Measurements from ENCODE around the gene GRM2. TPM values are rescaled to one million over a fixed set of nuclear protein-coding genes. Genes with fewer than 3 reads are reported as not detected.

The GRM2 gene
- total and polyA plus RNA-seq, 10 of the 15 experiments (the other 5 are each of a cell fraction or from before 2014, with no cell fraction given), result 0.01 to 0.14 (median 0.06) TPM; not detected in 5

GRCh38 chr3:51735039-51735438 is 28.2 kb downstream of the GRM2 start:
- H3K36me3 ChIP-seq (ENCODE audit: control insufficient read depth in 2 of 2, insufficient read depth in 2 of 2, low read length in 1 of 2), result no peaks in the 10 kb centered on the region
- DNase-seq (ENCODE audit: low read depth, low spot score), result no peak
- ChIA-PET RAD21 (ENCODE audit: unreplicated experiment) (no interaction called here), CTCF (interaction anchor here (1.2 to 1.3 kb wide), 2 partner anchors 16 to 85 kb away, joined by 3 to 4 read pairs; no protein-coding TSS in a partner anchor), SMC1A (ENCODE audit: uncharacterized antibody, unreplicated experiment) (interaction anchor here (0.6 to 1.5 kb wide), 5 partner anchors 15 to 1607 kb away, joined by 3 to 6 read pairs (median 4); no protein-coding TSS in a partner anchor), POLR2A (interaction anchor here (0.6 kb wide), 1 partner anchor 16 kb away, joined by 3 read pairs; no protein-coding TSS in a partner anchor)
- FAIRE-seq, result no peak
- intact Hi-C loops (cut with micrococcal nuclease; ENCODE audit: unreplicated experiment) (no loop called here), in situ Hi-C loops (cut with MboI) (no loop called here)
- no peak overlapping the region for H3K4me3 ChIP-seq
- no TSS peak for BruUV-seq (replicated peaks)
- no peaks in the 10 kb centered on the region for H3K79me2 ChIP-seq (ENCODE audit: control insufficient read depth, insufficient read depth, low read length)
- H3K4me2 ChIP-seq (ENCODE audit: control insufficient read depth, insufficient read depth), result no peak overlapping the region
- ATAC-seq, result no peak
- H3K27me3 ChIP-seq (replicated peaks in 1 of 2; ENCODE audit: control insufficient read depth in 2 of 2, insufficient read depth in 2 of 2, low read length in 1 of 2), result no peaks in the 10 kb centered on the region
- H3K27ac ChIP-seq (ENCODE audit: control insufficient read depth, insufficient read depth), result no peak overlapping the region
- no peak overlapping the region for H3K9ac ChIP-seq (ENCODE audit: control insufficient read depth, insufficient read depth, low read length)
- H4K20me1 ChIP-seq (ENCODE audit: control insufficient read depth, insufficient read depth), result no peaks in the 10 kb centered on the region
- H2AFZ ChIP-seq (ENCODE audit: control insufficient read depth, low read depth, low read length), result no peak overlapping the region
- H3K9me3 ChIP-seq (replicated peaks; ENCODE audit: control insufficient read depth, insufficient read depth, low read length), result no peaks in the 10 kb centered on the region
- WGBS (ENCODE audit: insufficient coverage, insufficient replicate concordance, low lambda C conversion rate, missing lambda C conversion rate), result 31% methylated on average over 3 of the region's 3 CpGs
- TF ChIP-seq MYC (IDR thresholded peaks at IDR 0.05; ENCODE audit: insufficient read depth, insufficient read length, insufficient replicate concordance, low read length, severe bottlenecking) (no peak), PBX3 (IDR thresholded peaks at IDR 0.05; ENCODE audit: insufficient replicate concordance, low read depth, low read length) (no peak), FOXM1 (IDR thresholded peaks at IDR 0.05; ENCODE audit: low read depth, low read length) (no peak), TAF1 (IDR thresholded peaks at IDR 0.05; ENCODE audit: borderline replicate concordance, low read depth, low read length) (no peak), BMI1 (IDR thresholded peaks at IDR 0.05; ENCODE audit: borderline replicate concordance) (no peak), CBX5 (IDR thresholded peaks at IDR 0.05; ENCODE audit: low read depth) (no peak)
- H3K4me1 ChIP-seq (ENCODE audit: control insufficient read depth, insufficient read depth, low read length), result no peaks in the 10 kb centered on the region
